Epithelial cell of prostate (primary cell): ENCODE results near the gene DBR1.

Experiments used
- DNase-seq: peaks from one replicate; pipeline ENCODE4 v3.0.0-alpha.2; 2011; ENCODE audit warnings: low read depth, low spot score
- H3K27ac ChIP-seq: fragments of 450-650 bp; 2 replicates; pipeline ENCODE4 v1.5.1; 2017; ENCODE audit warnings: mild to moderate bottlenecking

Gene DBR1

DNA sequence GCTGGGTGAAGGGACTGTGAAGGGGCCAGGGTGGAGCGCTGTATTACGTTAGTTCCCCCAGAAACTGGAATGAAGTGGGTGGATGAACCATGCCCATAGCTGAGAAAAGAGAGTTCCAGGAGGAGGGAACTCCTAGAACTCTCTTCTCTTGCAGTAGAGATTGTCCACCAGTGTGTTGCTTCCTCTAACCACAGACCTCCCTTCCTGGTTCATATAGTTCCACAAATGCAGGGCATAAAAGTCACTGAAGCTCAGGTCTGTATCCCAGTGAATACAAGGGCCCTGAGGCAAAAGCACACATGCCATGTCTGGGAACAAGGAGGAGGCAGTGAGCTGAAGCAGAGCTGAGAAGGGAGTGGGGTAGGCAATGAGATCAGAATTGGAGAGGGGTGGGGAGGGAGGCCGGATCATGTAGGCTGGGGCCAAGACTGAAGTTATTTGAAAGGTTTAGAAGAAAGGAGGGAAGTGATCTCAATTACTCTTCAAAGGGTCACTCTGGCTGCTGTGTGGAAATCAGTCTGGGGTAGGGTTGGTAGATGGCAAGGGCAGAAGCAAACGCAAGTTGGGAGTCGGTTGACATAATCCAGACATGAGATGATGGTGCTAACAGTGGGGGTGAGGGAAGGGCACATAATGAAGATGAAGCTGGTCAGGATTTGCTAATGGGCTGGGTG, 49.0 kb downstream of the DBR1 start:
- DNase-seq = no peak
- no peak overlapping the region for H3K27ac ChIP-seq

GRCh38 chr3:138124706-138125355, 49.9 kb downstream of the DBR1 start:
- no peak overlapping the region for H3K27ac ChIP-seq
- DNase-seq = no peak

DNA sequence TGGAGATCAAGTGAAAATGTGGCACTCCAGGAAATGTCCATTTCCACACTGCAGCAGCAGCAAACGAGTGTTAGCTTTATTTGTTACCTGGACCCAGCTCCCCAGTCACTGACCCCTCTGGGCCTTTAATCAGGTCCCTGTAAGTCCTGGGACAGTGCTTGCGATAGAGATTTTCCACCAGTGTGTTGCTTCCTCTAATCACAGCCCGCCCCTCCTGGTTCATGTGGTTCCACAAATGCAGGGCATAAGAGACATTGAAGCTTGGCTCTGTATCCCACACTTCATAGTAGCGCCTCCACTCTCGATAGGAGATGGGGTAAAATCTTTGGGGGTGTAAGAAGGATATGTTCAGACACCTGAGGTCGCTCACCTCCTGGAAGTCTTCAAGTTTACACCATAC, 50.5 kb downstream of the DBR1 start:
- DNase-seq = no peak
- H3K27ac ChIP-seq = no peak overlapping the region

DNA sequence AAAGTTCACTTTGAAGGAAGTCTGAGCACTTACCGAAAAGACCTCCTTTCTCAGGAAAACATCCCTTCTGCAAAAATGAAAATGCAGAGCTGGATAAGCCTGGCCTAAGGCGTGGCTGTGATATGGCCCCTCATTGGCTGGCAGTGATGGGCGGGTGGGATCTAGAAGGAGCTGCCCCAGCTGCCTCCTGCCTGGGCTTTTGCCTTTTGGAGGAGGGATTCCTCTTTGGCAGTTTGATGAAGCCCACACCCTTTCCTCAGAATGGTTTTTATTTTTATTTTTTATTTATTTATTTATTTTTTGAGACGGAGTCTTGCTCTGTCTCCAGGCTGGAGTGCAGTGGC, 55.3 kb downstream of the DBR1 start:
- no peak overlapping the region for H3K27ac ChIP-seq
- DNase-seq = no peak

- DNase-seq = peak; percentile 6
- no peak overlapping the region for H3K27ac ChIP-seq
These were observed 55.9 kb downstream of the DBR1 start for GRCh38 chr3:138118612-138119422.

DNA sequence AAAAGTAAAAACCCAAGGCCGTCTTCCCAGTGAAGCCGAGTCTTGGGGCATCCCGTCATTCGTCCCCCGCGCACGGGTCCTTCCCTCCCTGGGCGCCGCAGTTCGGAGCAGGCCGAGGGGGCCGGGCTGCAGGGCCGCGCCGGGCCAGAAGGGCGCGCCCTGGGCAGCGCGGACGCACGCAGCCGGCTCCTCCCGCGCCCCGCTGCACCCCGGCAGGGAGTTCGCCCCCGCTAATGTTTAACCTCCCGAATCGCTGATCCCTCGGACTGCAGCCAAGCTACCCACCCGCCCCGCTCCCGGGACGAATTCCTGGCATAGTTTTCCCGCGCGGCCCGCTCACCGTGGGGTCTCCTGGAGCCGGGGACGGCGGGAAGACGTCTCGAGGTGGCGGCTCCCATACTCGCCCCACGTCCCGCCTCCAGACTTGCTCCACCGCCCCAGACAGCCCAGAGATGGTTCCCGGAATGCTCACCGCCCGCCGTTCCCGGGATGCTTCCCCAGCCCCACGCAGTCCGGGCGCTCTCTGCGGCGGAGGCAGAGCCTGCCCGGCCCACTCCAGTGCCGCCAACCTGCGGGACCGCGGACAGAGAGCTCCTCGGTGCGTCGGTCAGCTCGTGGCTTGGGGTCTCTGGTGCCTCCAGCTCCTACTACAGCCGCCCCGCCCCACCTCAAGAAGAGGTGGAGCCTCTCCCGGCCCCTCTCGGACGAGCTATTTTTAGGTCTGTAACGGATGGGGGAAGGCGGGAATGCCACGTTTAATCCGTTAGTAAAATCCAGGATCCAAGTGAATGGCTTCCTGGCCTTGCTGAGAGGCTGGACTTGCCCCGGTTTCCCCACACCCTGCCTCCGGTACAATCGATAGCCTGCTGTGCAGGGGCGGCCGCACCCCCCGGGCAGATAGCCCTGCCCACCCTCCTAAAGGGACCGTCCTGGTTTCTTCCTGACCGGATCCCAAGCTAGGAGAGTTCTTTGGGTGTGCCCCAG, 59.4 kb downstream of the DBR1 start, which contains the start of gene DZIP1L:
Gene DZIP1L, minus strand, starts transcription at position 621 of the 984 bp plus-strand sequence. CDS start 11,637 bp downstream, outside the sequence.
- DNase-seq = no peak
- no peak within 1 kb of the TSS for H3K27ac ChIP-seq

DNA sequence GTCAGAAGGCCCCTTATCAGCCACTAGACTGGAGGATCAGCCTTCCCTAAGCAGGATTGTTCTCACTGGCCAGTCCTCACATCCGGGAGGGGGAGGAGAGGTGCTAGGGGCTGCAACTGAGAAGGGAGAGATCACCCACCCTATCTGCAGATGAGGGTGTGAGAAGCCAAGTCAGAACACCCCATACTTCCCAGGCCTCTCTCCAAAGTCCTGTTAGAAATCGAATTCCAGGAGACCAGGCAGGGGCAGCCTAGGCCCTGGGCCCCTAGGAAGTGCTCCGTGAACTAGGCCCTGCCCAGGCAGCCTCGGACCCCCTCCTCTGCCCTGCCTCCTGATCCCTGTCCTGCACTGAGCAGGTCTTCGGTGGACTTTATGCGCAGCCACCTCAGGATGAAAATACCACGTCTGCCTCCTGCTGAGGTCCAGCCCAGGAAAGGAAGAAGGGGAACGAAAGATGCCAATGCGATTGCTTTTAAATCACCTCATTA, 60.2 kb downstream of the DBR1 start:
- no peak overlapping the region for H3K27ac ChIP-seq
- no peak for DNase-seq

DNA sequence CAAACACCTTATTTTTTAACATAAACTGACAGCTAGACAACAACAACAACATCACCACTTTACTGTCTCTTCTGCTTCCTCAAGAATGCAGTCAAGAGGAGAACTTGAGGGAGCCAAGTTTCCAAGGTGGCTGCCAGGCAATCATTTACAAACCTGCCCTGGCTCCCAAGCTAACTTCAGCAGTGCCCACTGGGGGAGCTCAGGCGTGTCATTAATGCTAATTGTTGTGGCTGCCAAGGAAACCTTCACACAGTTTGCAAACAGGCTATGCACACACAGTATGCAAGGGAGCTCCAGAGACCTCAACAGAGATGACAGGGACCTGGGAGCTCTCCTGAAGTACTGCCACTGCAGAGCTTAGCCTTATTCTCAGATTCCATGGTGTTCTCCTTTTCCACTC, 61.4 kb downstream of the DBR1 start:
- H3K27ac ChIP-seq = no peak overlapping the region
- DNase-seq = no peak

GRCh38 chr3:138112362-138112761, 62.4 kb downstream of the DBR1 start:
- H3K27ac ChIP-seq = no peak overlapping the region
- DNase-seq = no peak
